ENCODE measurements around the gene CHCHD10. TPM values are rescaled to one million over a fixed set of nuclear protein-coding genes. Genes with fewer than 3 reads are reported as not detected.
A peak's percentile ranks its signal among the peaks of the same experiment; 100 is the strongest.

The CHCHD10 gene
- total and polyA plus RNA-seq, 2 of the 13 experiments (the other 11 are each of a cell fraction or from before 2014, with no cell fraction given), result 37.0 to 62.8 TPM

- no peak for TF ChIP-seq MZF1 (CRISPR knock-in tag; IDR thresholded peaks at IDR 0.05; ENCODE audit: borderline replicate concordance)
- peak; percentile 94 for TF ChIP-seq TARDBP (CRISPR knock-in tag; IDR thresholded peaks at IDR 0.05)
- TF ChIP-seq RERE (CRISPR knock-in tag; IDR thresholded peaks at IDR 0.05; ENCODE audit: low read depth), result no peak
- peak; percentile 81; the same call in 1 of the 2 replicates for TF ChIP-seq ZNF564 (CRISPR knock-in tag; IDR thresholded peaks at IDR 0.05)
- 0 out of 2 replicates have a peak, but pooled peaks have one; percentile 27 for TF ChIP-seq REXO4 (CRISPR knock-in tag; IDR thresholded peaks at IDR 0.05; ENCODE audit: borderline replicate concordance)
- TF ChIP-seq PBX3 (CRISPR knock-in tag; IDR thresholded peaks at IDR 0.05; ENCODE audit: borderline replicate concordance), result no peak
- 0 out of 2 replicates have a peak, but pooled peaks have one; percentile 49 for TF ChIP-seq BRF2 (CRISPR knock-in tag; IDR thresholded peaks at IDR 0.05)
- no peak for TF ChIP-seq FOXM1 (CRISPR knock-in tag; IDR thresholded peaks at IDR 0.05)
- TF ChIP-seq TFDP2 (CRISPR knock-in tag; IDR thresholded peaks at IDR 0.05), result peak; percentile 88
- peak; percentile 66; the same call in 1 of the 2 replicates for TF ChIP-seq ZSCAN5A (CRISPR knock-in tag; IDR thresholded peaks at IDR 0.05; ENCODE audit: borderline replicate concordance)
- peak; percentile 80 for TF ChIP-seq HES4 (CRISPR knock-in tag; IDR thresholded peaks at IDR 0.05; ENCODE audit: borderline replicate concordance)
- TF ChIP-seq YEATS4 (CRISPR knock-in tag; IDR thresholded peaks at IDR 0.05; ENCODE audit: borderline replicate concordance), result peak; percentile 84
- TF ChIP-seq PITX1 (CRISPR knock-in tag; IDR thresholded peaks at IDR 0.05), result peak; percentile 86
- no peak for TF ChIP-seq ZNF766 (CRISPR knock-in tag; IDR thresholded peaks at IDR 0.05; ENCODE audit: borderline replicate concordance)
- no peak for TF ChIP-seq FOSL1 (CRISPR knock-in tag; IDR thresholded peaks at IDR 0.05; ENCODE audit: borderline replicate concordance)
- 0 out of 2 replicates have a peak, but pooled peaks have one; percentile 79 for TF ChIP-seq ZNF256 (CRISPR knock-in tag; conservative IDR thresholded peaks at IDR 0.05)
- peak; percentile 58; the same call in 1 of the 2 replicates for TF ChIP-seq FOXO1 (CRISPR knock-in tag; IDR thresholded peaks at IDR 0.05)
These were observed 50.7 kb downstream of the CHCHD10 start (continued) for GRCh38 chr22:23716811-23717801.
